Stimulated activated CD4-positive, alpha-beta T cell treated with anti-CD3 and anti-CD28 coated beads, Interleukin-2, amount 100 ng/mL, for 48 hours (primary cell): ENCODE measurements around the gene RNF208.
A peak's percentile ranks its signal among the peaks of the same experiment; 100 is the strongest.

Source experiments
- DNase-seq, 2 donors: peaks; one replicate each; pipeline ENCODE4 v3.0.0-alpha.2; 2020

The RNF208 gene

DNA sequence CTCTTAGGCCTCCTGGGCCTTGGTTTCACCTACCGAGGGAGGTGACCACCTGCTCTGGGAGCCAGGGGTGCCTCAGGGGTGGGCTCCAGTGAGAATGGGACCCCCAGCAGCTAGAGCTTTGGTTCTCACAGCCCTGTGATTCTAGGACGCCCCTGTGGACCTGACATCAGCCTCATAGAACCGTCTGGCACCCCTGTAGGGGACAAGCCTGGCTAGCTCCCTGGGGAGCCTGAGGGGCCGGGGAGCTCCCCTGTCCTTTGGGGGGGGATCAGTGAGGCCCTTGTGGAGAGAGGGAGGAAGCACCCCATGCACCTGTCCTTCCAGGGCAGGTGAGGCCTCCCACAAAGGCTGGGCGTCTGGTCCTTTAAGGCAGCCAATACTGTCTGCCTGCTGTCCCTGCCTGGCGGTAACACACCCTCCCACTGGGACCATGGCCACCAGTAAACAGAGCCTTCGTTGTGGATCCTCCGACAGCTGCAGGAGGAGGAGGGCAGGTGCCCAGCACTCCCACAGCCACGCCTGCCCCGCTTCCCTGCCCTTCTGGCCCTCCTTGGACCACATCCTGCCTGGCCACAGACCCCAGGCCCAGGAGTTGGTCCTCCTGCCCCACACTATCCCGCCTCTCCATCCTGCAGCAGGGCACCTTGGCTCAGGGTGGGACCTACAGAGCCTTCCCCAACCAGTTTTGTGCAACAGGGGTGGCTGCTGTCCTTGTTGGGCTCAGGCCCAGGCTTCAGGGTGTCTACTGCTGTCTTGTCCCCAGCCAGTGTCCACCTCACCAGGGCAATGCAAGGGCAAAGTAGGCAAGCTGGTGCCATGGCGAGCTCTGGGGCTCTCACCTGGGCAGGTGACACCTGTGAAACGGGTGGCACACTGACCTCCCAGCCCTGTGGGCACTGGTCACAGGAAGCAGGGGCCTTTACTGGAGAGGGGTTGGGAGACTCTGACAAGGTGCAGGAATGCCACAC lies 16.0 kb upstream of the RNF208 start:
- DNase-seq = no peak

DNA sequence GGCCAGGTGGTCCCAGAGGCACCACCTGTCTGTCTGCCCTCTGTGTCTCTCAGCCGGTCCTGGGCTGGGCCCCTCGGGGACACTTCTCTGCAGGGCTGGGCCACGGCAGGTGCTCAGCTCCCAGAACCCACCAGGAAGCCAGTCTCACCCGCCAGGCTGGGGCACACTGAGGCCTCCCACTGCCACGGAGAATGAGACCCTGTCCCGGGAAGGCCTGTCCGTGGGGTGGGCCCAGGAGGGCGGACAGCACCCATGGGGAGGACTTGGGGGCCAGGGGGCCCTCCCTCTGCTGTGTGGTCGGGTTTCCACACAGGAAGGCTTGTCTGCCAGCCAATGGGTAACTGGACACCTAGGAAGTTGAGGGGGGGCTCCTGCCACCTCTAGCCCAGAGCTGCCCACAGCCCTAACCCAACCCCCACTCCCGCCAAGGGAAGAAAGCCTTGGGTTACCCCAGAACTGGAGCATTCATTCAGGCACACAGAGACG lies 14.9 kb upstream of the RNF208 start:
- DNase-seq = no peak

DNA sequence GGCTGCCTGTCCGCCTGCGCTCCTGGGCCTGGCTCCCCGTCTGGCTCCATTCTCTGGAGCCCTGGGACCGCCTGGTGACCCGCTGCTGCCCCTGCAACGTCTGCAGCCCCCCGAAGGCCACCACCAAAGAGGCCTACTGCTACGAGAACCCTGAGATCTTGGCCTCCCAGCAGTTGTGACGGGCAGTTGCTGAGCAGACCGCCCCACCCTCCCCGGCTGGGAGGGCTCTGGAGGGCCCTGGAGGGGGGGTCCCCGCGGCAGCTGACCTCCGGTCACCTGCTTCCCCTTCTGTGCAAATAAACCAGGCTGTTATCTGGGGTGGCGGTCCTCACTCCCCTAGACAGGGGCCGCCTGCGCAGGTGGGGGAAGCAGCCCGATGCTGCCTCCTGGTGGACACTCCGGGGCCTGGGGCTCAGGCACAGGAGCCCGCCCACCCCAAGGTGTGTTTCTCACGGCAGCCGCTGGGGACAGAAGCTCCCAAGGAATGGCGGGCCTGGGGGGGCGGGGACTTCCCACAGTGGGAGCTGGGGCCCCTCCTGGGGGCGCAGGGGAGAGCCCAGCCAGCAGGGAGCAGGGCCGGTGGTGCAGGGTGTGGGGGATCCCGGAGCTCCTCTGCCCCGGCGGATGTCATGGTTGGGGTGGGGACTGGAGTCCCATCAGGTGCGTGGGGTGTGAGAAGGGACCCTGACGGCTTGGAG lies 14.3 kb upstream of the RNF208 start:
- peak; percentile 91 to 94 for DNase-seq

DNA sequence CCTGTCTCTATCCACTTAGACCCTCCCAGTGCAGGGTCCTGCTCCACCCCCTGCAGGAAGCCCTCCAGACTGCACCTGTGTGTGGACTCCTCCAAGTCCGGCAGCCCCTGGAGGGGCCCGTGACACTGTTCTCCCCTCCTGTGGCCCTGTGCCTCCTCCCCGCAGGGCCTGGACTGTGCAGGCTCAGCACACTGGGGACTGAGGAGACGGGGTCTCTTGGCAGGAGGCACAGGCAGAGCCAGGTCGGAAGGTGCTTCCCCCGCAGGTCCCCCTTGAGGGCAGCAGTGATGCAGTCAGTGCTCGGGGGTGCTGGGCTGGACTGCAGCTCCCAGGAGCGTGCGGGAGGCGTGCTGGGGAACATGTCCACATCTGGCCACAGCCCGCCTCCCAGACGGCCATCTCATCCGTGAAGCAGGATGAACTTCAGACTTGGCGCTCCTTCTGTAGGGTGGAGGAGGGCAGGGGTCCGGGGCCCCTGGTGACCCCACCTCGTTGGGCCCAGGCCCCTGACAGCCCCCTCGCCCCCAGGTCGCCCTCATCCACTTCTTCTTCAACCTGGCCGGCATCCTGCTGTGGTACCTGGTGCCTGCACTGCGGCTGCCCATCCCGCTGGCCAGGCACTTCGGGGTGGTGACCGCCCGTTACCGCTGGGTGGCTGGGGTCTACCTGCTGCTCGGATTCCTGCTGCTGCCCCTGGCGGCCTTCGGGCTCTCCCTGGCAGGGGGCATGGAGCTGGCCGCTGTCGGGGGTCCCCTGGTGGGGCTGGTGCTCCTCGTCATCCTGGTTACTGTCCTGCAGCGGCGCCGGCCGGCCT lies 13.6 kb upstream of the RNF208 start:
- no peak for DNase-seq

DNA sequence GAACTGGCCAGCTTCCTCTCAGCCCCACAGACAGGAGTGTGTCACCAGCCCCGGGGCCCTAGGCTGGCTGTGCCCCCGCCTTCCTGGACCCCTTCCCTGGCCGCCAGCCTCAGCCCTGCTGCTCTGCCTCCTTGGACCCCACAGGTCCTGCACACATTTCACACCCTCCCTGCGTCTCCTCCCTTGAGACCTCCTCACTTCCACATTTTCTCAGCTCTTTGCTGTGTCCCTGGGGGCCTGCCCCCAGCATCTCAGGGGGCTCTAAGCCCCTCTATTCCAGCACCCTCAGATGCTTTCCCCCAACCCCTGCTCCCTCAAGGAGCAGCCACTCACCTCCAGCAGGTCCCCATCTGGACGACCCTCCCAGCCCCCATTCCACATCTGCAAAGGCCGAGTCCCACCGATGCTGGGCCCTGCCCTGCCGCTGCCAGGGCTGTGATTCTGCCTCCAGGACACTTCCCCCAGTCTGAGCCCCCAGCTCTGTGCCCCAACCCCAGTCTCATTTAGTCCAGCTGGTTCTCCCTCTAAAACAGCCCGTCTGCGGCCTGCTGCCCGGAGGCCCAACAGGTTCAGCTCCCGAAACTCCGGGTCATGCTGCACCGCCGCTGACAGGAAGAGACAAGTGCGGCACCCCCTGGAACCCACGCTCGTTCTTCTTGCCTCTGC lies 12.9 kb upstream of the RNF208 start:
- DNase-seq = no peak

DNA sequence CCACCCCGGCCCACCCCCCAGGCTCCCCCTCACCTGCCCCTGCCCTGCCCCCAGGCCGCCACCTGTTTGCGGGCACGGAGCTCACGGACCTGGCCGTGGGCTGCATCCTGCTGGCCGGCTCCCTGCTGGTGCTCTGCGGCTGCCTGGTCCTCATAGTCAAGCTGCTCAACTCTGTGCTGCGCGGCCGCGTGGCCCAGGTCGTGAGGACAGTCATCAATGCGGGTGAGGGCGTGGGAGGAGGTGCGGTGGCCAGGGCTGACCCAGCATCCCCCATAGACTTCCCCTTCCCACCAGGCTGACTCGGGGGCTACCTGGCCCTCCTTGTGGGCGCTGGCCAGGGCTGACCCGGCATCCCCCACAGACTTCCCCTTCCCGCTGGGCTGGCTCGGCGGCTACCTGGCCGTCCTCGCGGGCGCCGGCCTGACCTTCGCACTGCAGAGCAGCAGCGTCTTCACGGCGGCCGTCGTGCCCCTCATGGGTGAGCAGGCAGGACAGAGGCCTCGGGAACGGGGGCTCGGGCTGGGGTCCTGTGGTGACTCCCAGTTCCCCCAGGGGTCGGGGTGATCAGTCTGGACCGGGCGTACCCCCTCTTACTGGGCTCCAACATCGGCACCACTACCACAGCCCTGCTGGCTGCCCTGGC lies 12.1 kb upstream of the RNF208 start:
- no peak for DNase-seq

DNA sequence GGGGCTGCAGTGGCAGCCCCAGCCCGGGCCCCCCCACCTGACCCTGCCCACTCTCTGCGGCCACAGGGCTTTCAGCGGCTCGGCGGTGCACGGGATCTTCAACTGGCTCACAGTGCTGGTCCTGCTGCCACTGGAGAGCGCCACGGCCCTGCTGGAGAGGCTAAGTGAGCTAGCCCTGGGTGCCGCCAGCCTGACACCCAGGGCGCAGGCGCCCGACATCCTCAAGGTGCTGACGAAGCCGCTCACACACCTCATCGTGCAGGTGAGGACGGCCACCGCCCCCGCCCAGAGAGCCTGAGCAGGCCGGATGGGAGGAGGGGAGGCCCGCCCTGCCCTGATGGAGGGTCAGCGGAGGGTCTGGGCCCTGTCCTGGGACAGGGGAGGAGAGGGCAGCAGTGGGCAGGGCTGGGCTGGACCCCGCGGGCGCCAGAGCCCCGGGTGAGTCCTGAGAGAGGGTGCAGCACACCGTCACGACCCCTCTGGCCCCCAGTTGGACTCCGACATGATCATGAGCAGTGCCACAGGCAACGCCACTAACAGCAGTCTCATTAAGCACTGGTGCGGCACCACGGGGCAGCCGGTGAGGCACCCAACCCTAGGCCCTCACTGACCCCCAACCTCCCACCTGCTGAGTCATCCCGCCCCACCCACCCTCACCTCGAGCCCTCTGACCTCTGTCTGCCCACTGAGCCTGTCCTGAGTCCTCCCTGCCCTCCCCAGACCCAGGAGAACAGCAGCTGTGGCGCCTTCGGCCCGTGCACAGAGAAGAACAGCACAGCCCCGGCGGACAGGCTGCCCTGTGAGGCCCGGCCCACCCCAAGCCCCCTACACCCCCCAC lies 11.3 kb upstream of the RNF208 start:
- no peak for DNase-seq

DNA sequence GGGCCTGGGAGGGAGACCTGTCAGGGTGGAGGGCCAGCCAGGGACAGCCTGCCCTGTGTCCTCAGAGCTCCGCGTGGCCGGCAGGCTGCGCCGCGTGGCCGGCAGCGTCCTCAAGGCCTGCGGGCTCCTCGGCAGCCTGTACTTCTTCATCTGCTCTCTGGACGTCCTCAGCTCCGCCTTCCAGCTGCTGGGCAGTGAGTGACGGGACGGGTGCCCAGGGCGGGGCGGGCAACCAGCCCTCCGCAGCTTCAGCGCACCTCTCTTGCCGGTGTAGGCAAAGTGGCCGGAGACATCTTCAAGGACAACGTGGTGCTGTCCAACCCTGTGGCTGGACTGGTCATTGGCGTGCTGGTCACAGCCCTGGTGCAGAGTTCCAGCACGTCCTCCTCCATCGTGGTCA lies 10.5 kb upstream of the RNF208 start:
- DNase-seq = no peak

DNA sequence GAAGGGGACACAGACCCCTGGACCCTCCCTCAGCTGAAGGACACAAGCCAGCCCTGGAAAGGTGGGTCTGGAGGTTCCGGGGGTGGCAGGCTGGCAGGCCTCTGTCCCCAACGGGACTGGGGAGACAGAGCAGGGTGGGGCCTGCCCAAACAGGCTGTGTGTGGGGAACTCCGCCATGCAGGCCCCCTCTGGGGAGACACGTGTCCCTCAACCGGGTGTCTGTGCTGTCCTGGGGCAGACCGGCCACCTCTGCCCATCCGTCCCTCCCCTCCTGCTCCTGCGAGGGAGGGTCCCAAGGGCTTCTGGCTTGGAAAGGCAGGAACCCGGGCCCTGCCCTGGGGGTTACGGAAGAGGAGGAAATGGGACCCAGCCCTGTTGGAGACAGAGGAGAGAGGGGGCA lies 10.1 kb upstream of the RNF208 start:
- no peak for DNase-seq

DNA sequence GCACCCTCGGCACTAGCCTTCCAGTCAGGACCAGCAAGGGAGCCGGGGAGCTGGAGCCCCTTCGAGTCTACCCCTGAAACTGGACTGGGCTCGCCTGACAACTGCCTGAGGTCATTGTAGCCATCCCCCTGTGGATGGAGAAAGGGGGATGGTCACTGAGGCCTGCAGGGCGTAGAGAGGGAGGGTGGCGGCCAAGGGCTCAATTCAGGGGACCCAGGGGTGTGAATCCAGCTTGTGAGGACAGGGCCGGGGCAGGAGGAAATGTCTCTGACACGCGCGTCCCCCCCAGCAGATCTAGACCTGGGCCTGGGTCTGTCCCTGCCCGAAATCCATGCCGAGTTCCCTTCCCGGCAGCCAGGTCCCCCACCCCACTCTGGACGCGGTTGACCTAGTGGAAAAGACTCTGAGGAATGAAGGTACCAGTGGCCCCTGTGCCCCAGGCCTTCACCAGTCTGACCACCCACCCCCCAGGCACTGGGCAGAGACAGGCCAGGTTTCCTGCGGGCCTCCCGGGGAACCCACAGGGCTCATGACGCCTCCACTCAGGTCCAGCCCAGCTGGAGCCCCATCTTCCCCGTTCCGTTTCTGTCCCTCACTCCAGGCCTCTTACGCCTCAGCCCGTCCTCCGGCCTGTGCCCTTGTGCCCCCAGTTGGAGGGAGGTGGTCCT lies 9.5 kb upstream of the RNF208 start:
- no peak for DNase-seq

DNA sequence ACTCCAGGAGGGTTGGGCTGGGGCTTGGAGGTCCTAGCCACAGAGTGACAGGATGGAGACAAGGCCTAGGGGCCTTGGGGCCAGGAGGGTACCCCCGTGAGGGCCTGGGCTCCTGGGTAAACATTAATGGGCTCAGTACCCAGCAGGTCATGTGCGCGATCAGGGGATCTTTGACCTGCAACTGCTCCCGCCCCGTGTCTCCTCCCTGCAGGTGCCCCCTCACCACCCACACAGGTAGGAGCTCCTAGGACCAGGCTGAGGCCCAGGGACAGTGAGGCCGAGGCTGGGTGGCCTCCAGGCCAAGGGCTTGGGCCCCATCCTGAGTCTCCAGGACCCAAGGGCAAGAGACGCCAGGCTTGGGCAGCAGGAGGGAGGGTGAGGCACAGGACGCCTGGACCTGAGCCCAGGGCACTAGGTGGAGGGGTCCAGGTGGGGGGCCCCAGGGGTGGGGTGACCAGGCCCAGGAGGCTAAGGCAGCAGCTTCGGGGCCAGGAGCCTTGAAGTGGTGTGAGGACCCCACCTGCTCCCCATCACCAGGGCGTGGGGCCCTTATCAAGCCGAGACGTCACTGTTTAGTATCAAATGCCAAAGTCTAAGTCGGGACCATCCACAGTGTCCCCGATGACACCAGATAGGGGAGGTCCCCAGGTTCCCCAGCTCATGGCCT lies 8.8 kb upstream of the RNF208 start, which contains the start of gene SLC34A3:
Gene SLC34A3 (plus strand): TSS at position 197 of the 667 bp plus-strand sequence. CDS start 802 bp downstream, outside the sequence.
- no peak for DNase-seq

DNA sequence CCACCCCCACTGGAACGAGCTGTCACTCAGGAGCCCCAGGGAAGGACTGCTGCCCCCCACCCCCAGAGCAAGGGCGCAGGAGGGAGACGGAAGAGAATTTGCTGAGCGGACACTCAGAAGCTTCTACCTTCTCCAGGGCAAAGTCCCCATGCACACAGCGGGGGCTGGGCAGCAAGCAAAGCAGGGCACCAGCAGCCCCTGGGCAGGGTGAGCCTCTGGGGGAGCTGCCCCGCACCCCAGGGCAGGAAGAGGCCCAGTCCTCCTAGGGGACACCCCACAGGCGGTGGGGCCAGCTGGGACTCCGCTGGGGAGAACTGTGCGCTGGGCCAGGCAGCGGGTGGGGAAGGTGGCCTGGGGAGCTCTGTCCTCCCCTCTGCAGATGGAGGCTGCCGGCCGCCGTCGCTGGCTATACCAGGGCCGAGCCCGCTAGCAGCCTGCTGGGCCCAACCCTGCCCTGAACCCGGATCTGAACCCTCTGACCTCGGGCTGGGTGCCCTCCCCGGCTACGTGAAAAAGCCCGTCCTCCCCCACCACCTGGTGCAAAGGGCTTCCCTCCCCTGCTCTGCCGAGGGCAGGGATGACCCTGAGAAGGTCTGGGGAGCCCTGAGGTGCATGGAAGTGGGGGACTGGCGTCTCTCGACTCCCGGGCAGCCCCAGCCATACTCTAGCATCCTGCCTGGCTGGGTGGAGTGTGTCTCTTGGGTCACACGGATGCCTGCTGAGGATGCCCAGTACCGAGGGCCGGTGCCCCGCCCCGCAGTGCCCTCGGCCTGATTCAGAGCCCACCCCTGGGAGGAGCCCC lies 8.1 kb upstream of the RNF208 start:
- no peak for DNase-seq

DNA sequence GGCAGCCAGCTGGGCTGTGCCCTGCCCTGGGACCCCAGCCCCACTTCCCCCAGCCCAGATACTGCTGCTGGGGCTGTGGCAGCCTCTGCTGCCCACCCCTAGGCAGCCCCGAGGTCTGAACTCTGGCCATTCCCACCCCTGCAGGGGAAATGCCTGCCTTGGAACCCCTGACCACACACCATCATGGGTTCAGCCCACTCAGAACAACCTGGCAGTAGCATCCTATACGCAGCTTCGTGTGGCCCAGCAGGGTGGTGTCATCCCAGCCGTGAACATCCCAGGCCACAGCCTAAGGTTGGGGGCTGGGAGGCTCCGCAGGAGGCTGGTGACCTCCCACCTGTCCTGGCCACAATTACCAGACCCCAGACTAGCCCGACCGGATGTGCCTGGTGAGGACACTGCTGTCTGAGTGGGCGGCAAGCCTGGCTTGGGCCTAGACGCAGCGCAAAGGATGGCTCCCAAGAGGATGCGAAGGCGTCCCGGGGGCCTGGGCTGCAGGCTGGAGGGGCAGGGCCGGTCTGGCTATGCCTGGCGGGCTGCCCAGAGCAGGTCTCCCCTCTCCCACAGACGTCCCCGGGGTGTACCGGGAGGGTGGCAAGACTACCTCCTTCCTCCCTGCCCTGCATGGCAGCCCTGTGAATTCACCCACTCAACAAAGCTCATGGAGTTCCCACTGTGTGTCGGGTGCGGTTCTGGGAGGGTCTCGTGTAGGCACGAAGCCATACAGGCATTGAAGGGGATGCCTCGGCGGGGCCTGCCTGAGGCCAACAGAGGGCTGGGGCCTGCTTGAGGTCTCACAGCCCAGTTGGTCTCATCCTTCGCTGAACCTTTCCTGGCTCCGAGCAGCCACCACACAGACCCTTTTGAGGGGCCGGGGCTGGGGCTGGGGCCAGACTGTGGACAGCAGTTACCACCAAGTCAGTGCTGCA lies 7.2 kb upstream of the RNF208 start:
- DNase-seq = no peak

DNA sequence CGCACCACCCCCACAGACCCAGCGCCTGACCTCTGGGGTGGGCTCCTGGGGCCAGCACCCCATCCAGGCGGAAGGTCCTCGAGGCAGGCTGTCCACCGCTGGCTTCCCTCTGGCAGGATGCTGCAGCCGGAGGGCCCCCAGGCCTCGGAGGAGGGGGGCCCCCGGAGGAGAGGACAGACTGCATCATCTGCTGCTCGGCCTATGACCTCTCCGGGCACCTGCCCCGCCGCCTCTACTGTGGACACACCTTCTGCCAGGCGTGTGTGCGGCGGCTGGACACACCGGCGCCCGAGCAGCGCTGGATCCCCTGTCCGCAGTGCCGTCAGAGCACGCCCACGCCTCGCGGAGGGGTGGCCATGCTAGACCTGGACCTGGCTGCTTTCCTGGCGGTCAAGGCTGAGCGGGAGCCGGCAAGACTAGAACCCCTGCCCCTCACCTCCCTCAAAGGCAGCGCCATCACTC lies 6.5 kb upstream of the RNF208 start:
- DNase-seq = no peak

DNA sequence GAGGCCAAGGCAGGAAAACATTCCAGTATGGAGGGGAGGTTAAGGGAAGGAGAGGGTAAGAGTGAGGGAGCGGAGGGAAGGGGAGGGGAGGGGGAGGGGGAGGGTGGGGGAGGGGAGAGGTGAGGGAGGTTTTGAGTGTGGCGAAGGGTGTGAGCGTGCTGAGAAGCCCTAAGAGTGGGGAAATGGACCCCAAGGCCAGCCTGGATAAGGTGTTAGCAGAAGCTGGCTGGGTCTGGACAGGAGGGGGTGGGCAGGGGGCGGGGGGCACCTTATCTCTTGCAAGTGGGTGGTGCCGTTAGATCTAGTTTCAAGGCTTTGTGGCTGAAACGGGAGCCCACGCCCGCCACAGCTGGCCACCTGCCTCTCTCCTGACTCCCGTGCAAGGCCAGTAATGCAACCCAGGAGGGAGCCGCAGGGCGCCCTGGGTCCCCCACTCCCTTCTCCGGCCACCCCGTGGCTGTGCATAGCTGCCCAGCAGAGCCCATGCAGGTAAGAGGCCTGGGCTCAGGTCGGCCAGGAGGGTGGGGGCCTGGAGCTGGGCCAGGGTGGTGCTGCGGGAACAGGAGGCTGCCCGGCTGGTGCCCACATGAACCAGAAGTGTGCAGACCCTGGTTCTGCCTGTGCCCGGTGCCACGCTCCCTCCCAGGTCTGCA lies 5.9 kb upstream of the RNF208 start:
- DNase-seq = no peak

DNA sequence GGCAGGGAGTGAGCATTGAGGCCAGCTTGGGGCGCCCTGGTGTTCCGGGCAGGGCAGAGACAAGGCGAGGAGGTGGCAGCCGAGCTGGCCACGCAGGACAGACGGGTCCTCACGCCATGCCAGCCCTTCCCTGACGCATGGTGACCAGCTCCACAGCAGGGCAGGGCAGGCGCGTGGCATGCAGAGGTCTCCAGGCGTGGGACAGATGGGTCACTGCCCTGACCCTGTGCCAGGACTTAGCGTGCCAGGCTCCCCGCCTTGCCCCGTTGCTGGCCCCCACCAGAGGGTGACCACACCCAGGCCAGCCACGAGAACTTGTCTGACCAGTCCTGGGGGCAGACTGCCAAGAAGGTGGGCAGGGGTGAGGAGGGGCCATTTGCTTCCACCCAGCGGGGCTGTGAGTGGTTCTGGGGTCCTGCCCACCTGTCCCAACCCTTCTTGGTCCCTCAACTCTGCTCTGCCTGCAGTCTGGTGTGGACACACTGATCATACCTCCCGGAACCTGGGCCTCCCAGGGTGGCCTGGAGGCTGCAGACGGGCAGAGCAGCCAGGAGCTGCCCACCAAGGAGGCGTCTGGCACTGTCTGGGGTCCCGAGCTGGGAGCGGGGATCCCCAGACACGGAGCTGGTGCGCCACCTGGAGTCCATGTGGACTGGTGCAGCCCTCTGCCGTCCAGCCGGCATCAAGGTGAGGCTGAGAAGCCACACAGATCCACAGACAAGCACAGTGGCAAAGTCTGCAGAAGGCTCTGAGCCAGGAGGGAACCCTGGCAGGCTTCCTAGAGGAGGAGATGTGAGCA lies 5.2 kb upstream of the RNF208 start, which contains the start of gene RNF224:
Gene RNF224 (plus strand): TSS at position 449 of the 799 bp plus-strand sequence. CDS start 834 bp downstream, outside the sequence.
- peak; percentile 75 to 84 for DNase-seq
